IMR-90 (cell line): Measurements from ENCODE around the gene NES. TPM values are rescaled to one million over a fixed set of nuclear protein-coding genes. Genes with fewer than 3 reads are reported as not detected.

Experiments used
- ATAC-seq: fragments of 200-7000 bp; cut with Tn5 transposase; 2 replicates; pipeline ENCODE4 v1.9.1; 2020; ENCODE audit warnings: low read depth, mild to moderate bottlenecking, moderate library complexity
- BruUV-seq: library from RNA; stranded (reverse); fragments of 400-500 nt; replicated peaks from 2 replicates; lab custom pipeline; 2021; lab: Mats Ljungman, UMichigan
- CTCF ChIA-PET: fragments of 300-600 bp; formaldehyde crosslinking; extraction: SDS; loops from one replicate; lab custom pipeline; 2021; ENCODE audit warnings: antibody characterized with exemption; lab: Yijun Ruan, JAX
- POLR2A ChIA-PET: fragments of 300-600 bp; sonication (Branson Sonifier 250); formaldehyde crosslinking; loops from one replicate; lab custom pipeline; 2022; ENCODE audit warnings: antibody characterized with exemption; ENCODE audit not compliant: unreplicated experiment; lab: Charles Lee
- DNase-seq: peaks from one replicate; pipeline ENCODE4 v3.0.0; 2013
- H2AFZ ChIP-seq: replicated peaks from 2 replicates; pipeline ENCODE3; 2013; ENCODE audit warnings: low read length, mild to moderate bottlenecking; ENCODE audit not compliant: poor library complexity
- H2AK5ac ChIP-seq: 2 replicates; pipeline ENCODE4 v1.6.1; 2013; ENCODE audit warnings: low read depth, low read length, inconsistent platforms
- H2AK9ac ChIP-seq: replicated peaks from 2 replicates; pipeline ENCODE3; 2013; ENCODE audit warnings: mild to moderate bottlenecking, low read depth, low read length, moderate library complexity; ENCODE audit not compliant: poor library complexity
- H2BK120ac ChIP-seq: 2 replicates; pipeline ENCODE4 v1.6.1; 2013; ENCODE audit warnings: low read depth, low read length, inconsistent platforms
- H2BK15ac ChIP-seq: 3 replicates; pipeline ENCODE4 v1.6.1; 2013; ENCODE audit warnings: low read depth, low read length, inconsistent platforms
- H2BK20ac ChIP-seq: 2 replicates; pipeline ENCODE4 v1.6.1; 2013; ENCODE audit warnings: low read depth, mild to moderate bottlenecking, inconsistent platforms, low read length, moderate library complexity
- H2BK5ac ChIP-seq: 2 replicates; pipeline ENCODE4 v1.6.1; 2013; ENCODE audit warnings: mild to moderate bottlenecking, low read depth, low read length, inconsistent platforms; ENCODE audit not compliant: poor library complexity, severe bottlenecking
- H3K14ac ChIP-seq: replicated peaks from 2 replicates; pipeline ENCODE4 v1.6.1; 2013; ENCODE audit warnings: low read depth, low read length, inconsistent platforms
- H3K18ac ChIP-seq: 2 replicates; pipeline ENCODE4 v1.6.1; 2013; ENCODE audit warnings: low read depth, low read length, control low read depth
- H3K23ac ChIP-seq: 2 replicates; pipeline ENCODE4 v1.6.1; 2013; ENCODE audit warnings: low read depth, low read length, inconsistent platforms
- H3K27ac ChIP-seq: 2 replicates; pipeline ENCODE4 v1.5.1; 2013; ENCODE audit warnings: mild to moderate bottlenecking, control low read depth, low read length; ENCODE audit not compliant: insufficient read depth
- H3K27me3 ChIP-seq: 2 replicates; pipeline ENCODE4 v1.6.1; 2013; ENCODE audit warnings: low read length; ENCODE audit not compliant: control insufficient read depth, insufficient read depth
- H3K36me3 ChIP-seq: 2 replicates; pipeline ENCODE4 v1.6.1; 2013; ENCODE audit warnings: low read length, mixed read lengths; ENCODE audit not compliant: control insufficient read depth, insufficient read depth
- H3K4ac ChIP-seq: 2 replicates; pipeline ENCODE4 v1.6.1; 2013; ENCODE audit warnings: low read depth, low read length, inconsistent platforms
- H3K4me1 ChIP-seq: 2 replicates; pipeline ENCODE4 v1.6.1; 2013; ENCODE audit warnings: low read length, mixed read lengths; ENCODE audit not compliant: control insufficient read depth, insufficient read depth
- H3K4me2 ChIP-seq: 2 replicates; pipeline ENCODE4 v1.6.1; 2013; ENCODE audit warnings: low read depth, mild to moderate bottlenecking, control low read depth, low read length, moderate library complexity
- H3K4me3 ChIP-seq: 2 replicates; pipeline ENCODE4 v1.5.1; 2013; ENCODE audit warnings: low read depth, mild to moderate bottlenecking, control low read depth, low read length, moderate library complexity; ENCODE audit not compliant: insufficient read depth
- H3K56ac ChIP-seq: 2 replicates; pipeline ENCODE4 v1.6.1; 2013; ENCODE audit warnings: low read length, inconsistent platforms; ENCODE audit not compliant: insufficient read depth; ENCODE audit errors: extremely low read depth
- H3K79me1 ChIP-seq, 2 experiments: 2 replicates each; pipeline ENCODE4 v1.6.1; 2013; ENCODE audit warnings: low read length in 2 of 2, inconsistent platforms in 1 of 2, low read depth in 1 of 2
- H3K9ac ChIP-seq: 2 replicates; pipeline ENCODE4 v1.6.1; 2013; ENCODE audit warnings: low read depth, low read length, control low read depth
- H3K9me1 ChIP-seq: 2 replicates; pipeline ENCODE4 v1.6.1; 2013; ENCODE audit warnings: low read length, inconsistent platforms; ENCODE audit not compliant: insufficient read depth
- H3K9me3 ChIP-seq: 2 replicates; pipeline ENCODE4 v1.6.1; 2013; ENCODE audit warnings: low read length; ENCODE audit not compliant: control insufficient read depth, insufficient read depth
- H4K20me1 ChIP-seq: 2 replicates; pipeline ENCODE4 v1.6.1; 2013; ENCODE audit warnings: low read length, inconsistent platforms; ENCODE audit not compliant: insufficient read depth
- H4K5ac ChIP-seq: 2 replicates; pipeline ENCODE4 v1.6.1; 2013; ENCODE audit warnings: mild to moderate bottlenecking, low read depth, low read length, control low read depth
- H4K8ac ChIP-seq, 2 experiments: 2 replicates each; pipeline ENCODE4 v1.6.1; 2013; ENCODE audit warnings: low read depth in 2 of 2, low read length in 2 of 2, control low read depth in 1 of 2, inconsistent platforms in 1 of 2
- H4K91ac ChIP-seq: 2 replicates; pipeline ENCODE4 v1.6.1; 2013; ENCODE audit warnings: low read depth, low read length, inconsistent platforms; ENCODE audit not compliant: insufficient read depth
- FOS ChIP-seq: fragments of 150-350 bp; IDR thresholded peaks from 2 replicates; pipeline ENCODE4 v1.6.1; 2016; ENCODE audit warnings: low read depth, low read length
- MAZ ChIP-seq: IDR thresholded peaks from 2 replicates; pipeline ENCODE4 v1.6.1; 2012; ENCODE audit warnings: low read depth, mild to moderate bottlenecking, low read length, improper control_type of control experiment, moderate library complexity, borderline replicate concordance
- MXI1 ChIP-seq: IDR thresholded peaks from 2 replicates; pipeline ENCODE4 v1.6.1; 2012; ENCODE audit warnings: low read depth, mild to moderate bottlenecking, low read length, moderate library complexity, borderline replicate concordance
- POLR2A ChIP-seq: IDR thresholded peaks from 2 replicates; pipeline ENCODE4 v1.6.1; 2012; ENCODE audit warnings: mild to moderate bottlenecking, low read depth, low read length
- RAD21 ChIP-seq: IDR thresholded peaks from 2 replicates; pipeline ENCODE4 v1.6.1; 2012; ENCODE audit warnings: low read length, improper control_type of control experiment
- RCOR1 ChIP-seq: IDR thresholded peaks from 2 replicates; pipeline ENCODE4 v1.6.1; 2012; ENCODE audit warnings: mild to moderate bottlenecking, low read length, improper control_type of control experiment; ENCODE audit not compliant: insufficient replicate concordance
- SMC3 ChIP-seq: fragments of 150-350 bp; IDR thresholded peaks from 2 replicates; pipeline ENCODE4 v1.6.1; 2016; ENCODE audit warnings: low read depth, mild to moderate bottlenecking, antibody characterized with exemption, low read length, moderate library complexity
- WGBS, 2 experiments: methylation state at CpG; one replicate each; pipeline versions ENCODE4 v1.1.5 to v1.1.7; 2013; ENCODE audit warnings: missing lambda C conversion rate in 2 of 2; ENCODE audit not compliant: insufficient read length in 1 of 2; ENCODE audit errors: extremely low coverage in 2 of 2; 5-methylcytosine and 5-hydroxymethylcytosine counted together
- dilution Hi-C: fragments of 300-500 bp; cut with HindIII; formaldehyde crosslinking; loops from one replicate; pipeline ENCODE4 v1.14.3; 2018; ENCODE audit warnings: low sequenced_read_pairs; ENCODE audit not compliant: unreplicated experiment
- in situ Hi-C: fragments of 300-500 bp; cut with MboI; formaldehyde crosslinking; loops from 3 replicates; pipeline ENCODE4 v1.14.3; 2019; ENCODE audit warnings: low sequenced_read_pairs, inconsistent platforms, mixed read lengths
- intact Hi-C: fragments of 100-400 bp; cut with micrococcal nuclease; formaldehyde crosslinking; loops from 2 replicates; pipeline ENCODE4 v1.10.0; 2022
- polyA plus RNA-seq, 3 experiments: library from polyadenylated mRNA; depleted of rRNA; stranded (reverse); fragments of >200 nt; gene quantifications; 2 replicates each; pipeline ENCODE4 v1.2.3, GENCODE V29; 2012; ENCODE audit warnings: low replicate concordance in 1 of 3
- total RNA-seq: library from RNA; depleted of rRNA; stranded (reverse); fragments of >200 nt; gene quantifications from 2 replicates; pipeline ENCODE4 v1.2.3, GENCODE V29; 2012

The NES gene
- total and polyA plus RNA-seq, 2 of the 4 experiments (the other 2 are of a cell fraction): 25.3 to 40.1 TPM

- no peaks in the 10 kb centered on the region for H3K36me3 ChIP-seq
- no peak overlapping the region for H3K56ac ChIP-seq
- no peak for DNase-seq
- CTCF ChIA-PET: interaction anchor here (6.9 kb wide), 1 partner anchor 14 kb away, joined by 54 read pairs; no protein-coding TSS in a partner anchor
- peaks cover 36% of the 10 kb centered on the region for H3K4me1 ChIP-seq
- TF ChIP-seq POLR2A (no peak), MAZ (no peak), MXI1 (no peak), SMC3 (no peak), FOS (no peak), RCOR1 (no peak), RAD21 (no peak)
- H3K9me1 ChIP-seq: no peaks in the 10 kb centered on the region
- no peak overlapping the region for H3K14ac ChIP-seq
- no CpG with 5 or more reads among the region's 10 CpGs for WGBS, 2 experiments
- H3K4me3 ChIP-seq: no peak overlapping the region
- H3K4ac ChIP-seq: no peak overlapping the region
- no peak overlapping the region for H4K8ac ChIP-seq
- no peak overlapping the region for H2BK120ac ChIP-seq
- no peak overlapping the region for H2BK20ac ChIP-seq
- dilution Hi-C loops: no loop called here
- H2AK5ac ChIP-seq: peak overlapping the region; percentile 11; the same call in 1 of the 2 replicates
- no peak overlapping the region; the same call in 1 of the 2 replicates for H3K4me2 ChIP-seq
- no peaks in the 10 kb centered on the region for H3K79me1 ChIP-seq
- H3K23ac ChIP-seq: no peak overlapping the region
- in situ Hi-C loops: no loop called here
- no peak overlapping the region for H3K27ac ChIP-seq
- peak overlapping the region; percentile 14 for H2AK9ac ChIP-seq
- H3K27me3 ChIP-seq: peaks cover 5% of the 10 kb centered on the region
- no peak overlapping the region for H4K91ac ChIP-seq
- no peak overlapping the region for H4K5ac ChIP-seq
- no peak overlapping the region for H2AFZ ChIP-seq
- ATAC-seq: no peak
- H2BK5ac ChIP-seq: no peak overlapping the region
- H3K18ac ChIP-seq: no peak overlapping the region
- H2BK15ac ChIP-seq: no peak overlapping the region
- BruUV-seq: no TSS peak
- intact Hi-C loops: no loop called here
- no peaks in the 10 kb centered on the region for H4K20me1 ChIP-seq
- H3K9ac ChIP-seq: no peak overlapping the region
- POLR2A ChIA-PET: no interaction called here
- no peaks in the 10 kb centered on the region for H3K9me3 ChIP-seq
These were observed 27.0 kb upstream of the NES start for GRCh38 chr1:156704166-156704711.
